ENCODE results near the gene FBLIM1.

Gene FBLIM1

GRCh38 chr1:15758343-15758931 is at the start of gene FBLIM1:
FBLIM1 (plus strand) TSS chr1:15758795; CDS start chr1:15764984, 6,189 bp downstream.
- DNase-seq: no peak

DNA sequence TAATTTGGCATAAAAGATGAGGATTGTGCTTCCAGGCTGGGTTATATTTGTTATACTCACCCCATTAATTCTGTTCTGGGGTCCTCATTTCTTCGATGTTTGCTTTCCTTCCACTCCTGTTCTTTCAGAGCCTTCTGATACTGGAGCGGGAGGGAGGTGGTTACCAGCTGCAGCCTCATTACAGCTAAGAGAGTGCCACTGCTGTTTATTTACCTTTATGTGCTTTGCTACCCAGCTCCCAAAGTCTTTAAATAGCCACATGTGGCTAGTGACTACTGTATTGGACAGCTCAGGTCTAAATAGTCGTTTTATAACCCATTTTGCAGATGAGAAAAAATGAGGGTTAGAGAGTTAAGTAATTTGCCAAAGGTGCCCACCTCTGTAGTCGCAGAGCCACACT is 49.4 kb upstream of the FBLIM1 start:
- DNase-seq: no peak

GRCh38 chr1:15712168-15712567 is 46.4 kb upstream of the FBLIM1 start:
- DNase-seq: no peak

- DNase-seq: no peak
Measured at GRCh38 chr1:15714406-15715136, 44.0 kb upstream of the FBLIM1 start.

GRCh38 chr1:15717418-15718125 is 41.0 kb upstream of the FBLIM1 start:
- DNase-seq: no peak

DNA sequence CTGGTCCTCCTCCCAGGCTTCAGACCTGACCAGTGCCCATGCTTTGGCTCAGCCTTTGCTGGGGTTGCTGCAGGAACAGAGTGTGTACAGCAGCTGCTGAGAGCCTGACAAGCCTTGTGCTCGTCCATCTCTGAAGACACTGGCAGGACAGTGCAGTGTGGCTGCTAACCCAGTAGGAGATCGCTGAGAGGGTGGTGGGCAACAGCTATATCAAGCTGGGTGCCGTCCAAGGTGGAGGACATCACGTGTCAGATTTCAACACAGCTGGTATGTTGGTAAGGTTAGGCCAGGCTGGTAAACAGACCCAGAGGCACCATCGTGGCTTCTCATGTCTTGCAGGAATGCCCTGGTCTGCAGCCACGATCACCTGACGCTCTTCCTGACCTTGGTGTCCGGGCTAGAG is 40.4 kb upstream of the FBLIM1 start:
- DNase-seq: no peak

DNA sequence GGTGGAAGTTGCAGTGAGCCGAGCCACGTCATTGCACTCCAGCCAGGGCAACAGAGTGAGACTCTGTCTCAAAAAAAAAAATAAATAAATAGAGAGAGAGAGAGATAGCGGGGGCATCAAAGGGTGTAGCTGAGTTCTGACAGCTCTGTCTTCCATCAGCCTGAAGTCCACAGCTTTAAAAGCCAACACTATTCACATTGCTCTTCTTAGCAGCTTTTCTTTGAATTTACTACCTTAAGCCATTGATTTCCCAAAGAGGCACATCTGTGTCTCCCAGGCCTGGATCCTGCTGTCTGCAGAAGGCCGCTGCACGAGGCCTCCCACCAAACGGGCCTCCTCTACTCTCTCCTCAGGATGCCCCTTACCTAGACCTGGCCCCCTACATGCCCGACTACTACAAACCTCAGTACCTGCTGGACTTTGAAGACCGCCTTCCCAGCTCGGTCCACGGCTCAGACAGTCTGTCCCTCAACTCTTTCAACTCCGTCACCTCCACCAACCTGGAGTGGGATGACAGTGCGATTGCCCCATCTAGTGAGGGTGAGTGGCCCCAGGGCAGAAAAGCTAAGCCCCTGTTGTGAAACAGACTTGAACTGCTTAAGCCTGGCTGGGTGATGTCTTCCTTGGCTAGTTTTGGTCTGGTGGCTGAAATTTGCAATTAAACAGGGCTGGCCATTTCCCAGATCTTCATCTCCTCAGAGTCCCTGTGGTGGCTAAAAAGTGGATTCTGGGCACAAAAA is 39.0 kb upstream of the FBLIM1 start:
- DNase-seq: no peak

DNA sequence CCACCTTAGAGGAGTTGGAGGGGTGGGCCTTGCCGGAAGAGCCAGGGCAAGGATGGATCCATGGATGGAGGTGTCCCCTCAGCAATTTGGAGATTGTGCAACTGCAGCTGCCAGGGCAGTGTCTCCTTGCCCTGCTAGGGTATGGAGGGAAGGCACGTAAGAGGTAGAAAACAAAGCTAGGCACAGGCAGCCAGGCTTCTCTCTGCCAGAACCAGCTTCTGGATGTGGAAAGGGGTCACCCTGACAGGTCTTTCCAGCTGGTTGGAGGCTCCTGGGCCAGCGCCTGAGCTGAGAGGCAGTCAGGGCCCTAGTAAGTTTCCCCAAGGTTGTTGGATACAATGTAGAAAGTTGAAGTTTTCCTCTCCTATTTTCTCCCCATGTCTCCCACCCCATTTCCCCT is 37.7 kb upstream of the FBLIM1 start:
- no peak for DNase-seq

- DNase-seq: no peak
Measured at GRCh38 chr1:15722411-15722810, 36.2 kb upstream of the FBLIM1 start.

DNA sequence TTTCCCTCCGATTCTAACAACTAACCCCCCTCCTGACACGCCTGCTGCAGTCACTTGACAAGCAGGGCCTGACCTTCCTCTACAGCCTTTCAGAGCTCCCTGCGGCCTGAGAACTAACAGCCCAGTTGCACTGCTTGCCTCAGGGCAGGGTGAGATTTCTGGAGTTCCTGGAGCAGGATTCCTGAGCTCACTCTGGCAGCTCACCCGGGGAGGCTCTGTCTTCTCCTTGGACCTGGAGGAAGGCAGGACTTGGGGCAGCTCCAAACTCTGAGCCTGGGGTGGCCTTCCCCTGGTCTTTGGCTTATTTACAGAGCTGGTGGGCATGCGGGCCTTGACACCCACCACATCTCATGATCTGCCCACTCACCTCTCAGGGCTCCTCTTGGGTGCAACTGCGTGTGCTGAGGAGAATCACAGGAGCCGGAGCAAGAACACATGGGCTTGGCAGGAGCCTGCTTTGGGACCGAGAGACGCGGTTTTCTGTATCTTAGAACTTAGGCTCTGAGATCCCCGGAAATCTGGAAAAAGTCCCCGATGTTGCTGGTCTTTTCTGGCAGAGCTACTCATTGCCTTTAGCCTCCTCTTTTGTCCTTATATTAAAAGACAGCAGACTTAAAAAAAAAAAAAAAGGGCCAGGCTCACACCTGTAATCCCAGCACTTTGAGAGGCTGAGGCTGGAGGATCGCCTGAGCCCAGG is 35.6 kb upstream of the FBLIM1 start:
- no peak for DNase-seq

DNA sequence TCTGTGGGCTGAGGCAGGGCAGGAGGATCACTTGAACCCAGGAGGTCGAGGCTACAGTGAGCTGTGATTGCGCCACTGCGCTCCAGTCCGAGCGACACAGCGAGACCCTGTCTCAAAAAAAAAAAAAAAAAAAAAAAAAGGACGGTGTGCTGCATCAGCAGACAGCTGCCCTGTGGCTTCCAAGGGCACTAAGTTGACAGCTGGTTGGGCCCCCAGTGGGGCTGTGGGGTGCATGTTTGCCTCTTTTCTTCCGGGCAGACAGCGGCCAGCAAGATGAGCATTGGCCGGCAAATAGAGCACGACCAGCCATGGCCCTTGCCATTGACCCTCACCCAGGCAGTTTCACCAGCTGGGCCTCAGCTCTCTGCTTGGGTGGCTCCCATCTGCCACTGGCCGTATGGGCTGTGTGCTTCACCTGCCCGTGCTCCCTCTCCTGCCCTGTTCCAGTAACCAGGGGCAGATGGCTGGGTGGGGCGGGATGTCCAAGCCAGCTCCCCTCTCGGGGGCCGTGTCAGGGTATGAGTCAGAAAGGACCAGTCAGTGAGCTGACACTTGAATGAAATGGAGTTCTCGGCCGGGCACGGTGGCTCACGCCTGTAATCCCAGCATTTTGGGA is 34.9 kb upstream of the FBLIM1 start:
- no peak for DNase-seq

- no peak for DNase-seq
Measured at GRCh38 chr1:15724949-15725880, 33.4 kb upstream of the FBLIM1 start.

DNA sequence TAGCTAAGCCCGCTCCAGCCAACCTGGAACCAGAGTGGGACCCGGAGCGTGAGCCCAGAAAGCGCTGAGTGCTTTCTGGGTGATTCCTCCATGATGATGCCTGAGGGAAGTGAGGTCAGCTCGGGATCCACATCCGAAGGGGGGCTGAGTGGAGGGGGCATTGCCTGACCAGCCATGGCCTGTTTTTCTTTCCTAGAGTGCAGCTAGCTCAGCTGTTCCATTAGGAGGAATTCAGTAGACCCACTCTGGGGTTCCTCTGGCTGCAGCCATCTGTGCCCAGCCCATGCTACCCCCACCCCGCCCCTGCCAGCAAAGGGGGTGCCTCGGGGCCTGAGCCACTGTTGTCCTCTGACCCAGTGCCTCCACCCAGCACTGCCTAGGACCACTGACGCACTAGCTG is 32.1 kb upstream of the FBLIM1 start:
- no peak for DNase-seq

DNA sequence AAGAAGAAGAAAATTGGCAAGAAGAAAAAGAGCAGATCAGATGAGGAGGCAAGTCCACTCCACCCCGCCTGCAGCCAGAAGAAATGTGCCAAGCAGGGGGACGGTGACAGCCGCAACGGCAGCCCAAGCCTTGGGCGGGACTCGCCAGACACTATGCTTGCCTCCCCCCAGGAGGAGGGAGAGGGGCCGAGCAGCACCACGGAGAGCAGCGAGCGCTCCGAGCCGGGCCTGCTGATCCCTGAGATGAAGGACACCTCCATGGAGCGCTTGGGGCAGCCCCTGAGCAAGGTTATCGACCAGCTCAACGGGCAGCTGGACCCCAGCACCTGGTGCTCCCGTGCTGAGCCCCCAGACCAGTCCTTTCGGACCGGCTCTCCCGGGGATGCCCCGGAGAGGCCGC is 31.6 kb upstream of the FBLIM1 start:
- DNase-seq: no peak

- no peak for DNase-seq
Measured at GRCh38 chr1:15727424-15727823, 31.2 kb upstream of the FBLIM1 start.

- no peak for DNase-seq
Measured at GRCh38 chr1:15727866-15728534, 30.6 kb upstream of the FBLIM1 start.

DNA sequence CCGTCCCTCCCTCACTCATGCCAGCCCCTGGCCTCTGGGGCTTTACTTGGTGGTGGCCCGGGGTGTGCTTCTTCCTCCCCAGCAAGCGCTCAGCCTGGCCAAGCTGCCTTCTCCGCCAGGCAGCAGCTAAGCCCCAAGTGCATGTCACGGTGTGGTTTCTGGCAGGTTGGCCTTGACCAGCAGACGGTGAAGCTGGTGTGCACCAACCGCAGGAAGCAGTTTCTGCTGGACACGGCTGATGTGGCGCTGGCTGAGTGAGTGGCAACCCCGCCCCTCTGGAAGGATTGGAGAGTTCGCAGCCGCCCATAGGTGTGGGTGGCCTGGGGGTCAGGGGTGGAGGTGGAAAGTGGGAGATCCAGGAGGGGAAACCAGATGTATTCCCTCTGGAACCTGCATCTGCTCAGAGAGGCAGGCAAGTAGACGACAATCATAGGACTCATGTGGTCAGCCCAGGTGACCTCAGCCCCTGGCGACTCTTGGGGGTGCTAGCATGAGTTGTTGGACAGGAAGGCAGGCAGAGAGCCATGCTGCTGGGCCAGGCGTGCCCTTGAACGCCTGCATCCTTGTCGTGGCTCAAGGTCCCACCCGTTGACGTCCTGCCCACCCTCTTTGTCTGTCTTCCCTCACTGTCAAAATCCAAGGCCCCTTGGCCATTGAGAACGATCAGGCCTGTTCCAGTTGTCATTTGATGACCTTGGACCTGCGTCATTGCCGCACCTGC is 29.5 kb upstream of the FBLIM1 start:
- DNase-seq: no peak

DNA sequence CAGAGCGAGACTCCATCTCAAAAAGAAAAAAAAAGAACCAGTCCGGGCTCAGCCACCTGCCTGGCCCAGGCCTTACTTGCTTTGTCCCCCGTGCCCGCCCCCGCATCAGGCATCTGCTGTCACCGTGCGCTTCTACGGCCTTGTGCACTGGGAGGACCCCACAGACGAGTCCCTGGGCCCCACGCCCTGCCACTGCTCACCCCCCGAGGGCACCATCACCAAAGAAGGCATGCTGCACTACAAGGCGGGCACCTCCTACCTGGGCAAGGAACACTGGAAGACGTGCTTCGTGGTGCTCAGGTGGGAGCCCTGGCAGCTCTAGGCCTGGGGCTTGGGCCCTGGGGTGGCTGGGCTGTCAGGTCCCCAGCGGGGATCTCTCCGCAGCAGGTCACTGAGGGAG is 28.2 kb upstream of the FBLIM1 start:
- no peak for DNase-seq

DNA sequence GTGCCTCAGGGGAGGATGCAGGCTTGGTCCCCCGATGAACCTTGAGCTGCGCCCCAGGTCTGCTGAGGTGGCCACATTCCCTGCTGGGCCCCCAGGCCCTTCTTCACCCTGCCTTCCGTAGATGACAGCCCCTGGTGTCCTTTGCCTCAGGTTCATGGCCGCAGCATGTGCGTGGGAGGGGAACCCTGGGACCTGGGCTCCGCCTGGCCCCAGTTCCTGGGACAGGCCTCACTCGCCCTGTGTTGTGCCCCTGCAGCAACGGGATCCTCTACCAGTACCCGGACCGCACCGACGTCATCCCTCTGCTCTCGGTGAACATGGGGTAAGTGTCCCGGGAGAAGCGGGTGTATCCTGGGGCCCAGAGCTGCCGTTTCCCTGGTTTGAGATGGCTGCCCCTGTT is 27.7 kb upstream of the FBLIM1 start:
- DNase-seq: no peak
